Astrocyte of the cerebellum (primary cell): ENCODE results near the gene GAS2L2.

Source experiments
- DNase-seq: peaks from one replicate; pipeline ENCODE4 v3.0.0-alpha.2; 2011; ENCODE audit warnings: low read depth
- H3K4me3 ChIP-seq: 2 replicates; pipeline ENCODE4 v1.5.1; 2011; ENCODE audit warnings: mild to moderate bottlenecking, low read depth, low read length, moderate library complexity
- CTCF ChIP-seq: IDR thresholded peaks from 2 replicates; pipeline ENCODE4 v1.5.1; 2012; ENCODE audit warnings: low read length, low read depth, moderate library complexity, mild to moderate bottlenecking; ENCODE audit errors: missing control alignments
- in situ Hi-C: cut with HindIII; loops from 2 replicates; pipeline ENCODE4 v1.10.0; 2017; ENCODE audit warnings: low sequenced_read_pairs

GAS2L2 gene

GRCh38 chr17:35766489-35766877 is 13.4 kb upstream of the GAS2L2 start:
- TF ChIP-seq CTCF = no peak
- DNase-seq = no peak
- H3K4me3 ChIP-seq = no peak overlapping the region
- in situ Hi-C loops = no loop called here

GRCh38 chr17:35765756-35766488 is 12.9 kb upstream of the GAS2L2 start:
- H3K4me3 ChIP-seq = no peak overlapping the region
- no peak for DNase-seq
- in situ Hi-C loops = no loop called here
- no peak for TF ChIP-seq CTCF

GRCh38 chr17:35765086-35765710 is 12.2 kb upstream of the GAS2L2 start:
- no peak for DNase-seq
- TF ChIP-seq CTCF = no peak
- in situ Hi-C loops = no loop called here
- no peak overlapping the region for H3K4me3 ChIP-seq

DNA sequence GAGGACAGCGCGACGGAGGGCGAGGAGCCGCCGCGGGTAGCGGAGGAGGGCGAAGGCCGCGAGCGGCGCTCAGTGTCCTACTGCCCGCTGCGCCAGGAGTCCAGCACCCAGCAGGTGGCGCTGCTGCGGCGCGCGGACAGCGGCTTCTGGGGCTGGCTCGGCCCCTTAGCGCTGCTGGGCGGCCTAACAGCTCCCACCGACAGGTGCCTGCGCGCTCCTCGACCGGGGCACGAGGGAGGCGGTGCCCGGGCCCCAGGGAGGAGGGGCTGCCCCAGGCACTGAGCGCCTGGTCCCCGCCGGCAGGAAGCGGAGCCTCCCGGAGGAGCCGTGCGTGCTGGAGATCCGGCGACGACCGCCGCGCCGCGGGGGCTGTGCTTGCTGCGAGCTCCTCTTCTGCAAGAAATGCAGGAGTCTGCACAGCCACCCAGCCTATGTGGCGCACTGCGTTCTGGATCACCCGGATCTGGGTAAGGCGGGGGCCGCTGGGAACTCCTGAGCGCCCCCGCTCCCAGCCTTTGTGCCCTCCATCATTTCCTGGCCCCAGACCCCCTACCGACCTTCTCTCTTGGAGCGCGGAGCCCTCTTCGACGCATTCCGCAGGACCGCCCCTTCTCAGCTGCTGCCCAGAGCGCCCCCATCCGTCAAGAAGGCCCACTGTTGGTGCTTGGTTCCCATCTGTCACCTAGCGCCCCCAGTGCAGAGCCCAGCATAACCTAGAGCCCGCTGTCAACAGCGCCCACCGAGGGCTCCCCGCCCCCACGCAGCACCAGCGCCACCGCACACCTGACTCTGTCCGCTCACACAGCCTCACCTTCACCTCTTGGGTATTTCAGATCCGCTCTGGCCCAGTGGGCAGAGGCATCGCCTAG is 11.3 kb upstream of the GAS2L2 start:
- in situ Hi-C loops = no loop called here
- TF ChIP-seq CTCF = peak; percentile 89
- DNase-seq = peak; percentile 55
- peak overlapping the region; percentile 39 for H3K4me3 ChIP-seq

DNA sequence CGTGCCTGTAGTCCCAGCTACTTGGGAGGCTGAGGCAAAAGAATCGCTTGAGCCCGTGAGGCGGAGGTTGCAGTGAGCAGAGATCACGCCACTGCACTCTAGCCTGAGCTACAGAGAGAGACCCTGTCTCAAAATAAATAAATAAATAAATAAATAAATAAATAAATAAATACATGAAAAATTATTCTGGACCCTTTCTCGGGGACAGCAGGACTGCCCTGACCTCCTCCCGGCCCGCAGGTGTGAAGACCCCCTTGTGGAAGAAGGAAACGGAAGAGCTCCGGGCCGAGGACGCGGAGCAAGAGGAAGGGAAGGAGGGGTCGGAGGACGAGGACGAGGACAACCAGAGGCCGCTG is 10.7 kb upstream of the GAS2L2 start:
- peak overlapping the region; percentile 39 for H3K4me3 ChIP-seq
- DNase-seq = no peak
- TF ChIP-seq CTCF = no peak
- in situ Hi-C loops = no loop called here

DNA sequence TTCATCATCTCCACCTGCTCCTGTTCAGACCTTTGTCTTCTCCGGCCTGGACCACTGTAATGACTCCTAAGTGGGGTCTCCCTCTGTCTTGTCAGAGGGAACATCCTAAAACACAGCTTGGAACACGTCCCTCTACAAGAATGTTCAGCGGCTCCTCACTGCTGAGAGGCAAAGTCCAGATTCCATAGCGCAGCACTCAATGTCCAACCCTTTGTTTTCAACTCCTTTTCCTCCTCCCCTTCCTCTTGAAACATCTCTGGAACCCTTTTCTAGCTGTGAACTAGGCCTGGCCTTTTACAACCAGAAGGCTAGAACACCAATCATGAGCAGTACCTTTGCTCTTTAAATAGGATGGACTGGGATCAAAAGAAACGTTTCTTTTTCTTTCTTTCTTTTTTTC is 8.6 kb upstream of the GAS2L2 start:
- in situ Hi-C loops = no loop called here
- no peak for DNase-seq
- no peak overlapping the region for H3K4me3 ChIP-seq
- TF ChIP-seq CTCF = no peak
